ENCODE data around the gene BCCIP. TPM values are rescaled to one million over a fixed set of nuclear protein-coding genes. Genes with fewer than 3 reads are reported as not detected.

The BCCIP gene
- total RNA-seq, 2 donors from 2014 or later, result 22.5 to 49.2 TPM

DNA sequence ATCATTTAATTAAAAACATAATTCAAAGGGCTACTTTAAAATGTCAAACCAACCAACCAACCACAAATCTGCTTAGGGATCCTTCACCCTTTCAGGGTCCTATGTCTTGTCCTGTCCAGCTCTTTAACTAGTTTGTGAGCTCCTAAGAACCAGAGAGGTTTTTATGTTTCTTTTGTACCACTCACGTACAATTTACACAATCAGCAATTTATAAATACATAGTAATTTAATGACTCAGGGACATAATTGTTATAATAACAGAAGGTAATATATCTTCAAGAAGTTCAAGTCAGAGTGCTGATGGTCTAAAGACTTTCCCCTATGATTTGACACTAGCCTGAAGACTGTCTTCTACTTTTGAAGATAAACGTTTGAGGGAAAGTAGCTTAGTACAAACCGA is 41.8 kb downstream of the BCCIP start:
- Histone ChIP-seq H3K4me1 (ENCODE audit: control insufficient read depth in 1 of 2, low read depth in 2 of 2) (no peaks in the 10 kb centered on the region), H3K4me3 (no peak overlapping the region), H3K27me3 (replicated peaks; ENCODE audit: insufficient read depth) (no peaks in the 10 kb centered on the region), H3K27ac (no peak overlapping the region), H3K9me3 (no peaks in the 10 kb centered on the region), H3K36me3 (peaks cover 21% of the 10 kb centered on the region)
- TF ChIP-seq, protein P1, sequence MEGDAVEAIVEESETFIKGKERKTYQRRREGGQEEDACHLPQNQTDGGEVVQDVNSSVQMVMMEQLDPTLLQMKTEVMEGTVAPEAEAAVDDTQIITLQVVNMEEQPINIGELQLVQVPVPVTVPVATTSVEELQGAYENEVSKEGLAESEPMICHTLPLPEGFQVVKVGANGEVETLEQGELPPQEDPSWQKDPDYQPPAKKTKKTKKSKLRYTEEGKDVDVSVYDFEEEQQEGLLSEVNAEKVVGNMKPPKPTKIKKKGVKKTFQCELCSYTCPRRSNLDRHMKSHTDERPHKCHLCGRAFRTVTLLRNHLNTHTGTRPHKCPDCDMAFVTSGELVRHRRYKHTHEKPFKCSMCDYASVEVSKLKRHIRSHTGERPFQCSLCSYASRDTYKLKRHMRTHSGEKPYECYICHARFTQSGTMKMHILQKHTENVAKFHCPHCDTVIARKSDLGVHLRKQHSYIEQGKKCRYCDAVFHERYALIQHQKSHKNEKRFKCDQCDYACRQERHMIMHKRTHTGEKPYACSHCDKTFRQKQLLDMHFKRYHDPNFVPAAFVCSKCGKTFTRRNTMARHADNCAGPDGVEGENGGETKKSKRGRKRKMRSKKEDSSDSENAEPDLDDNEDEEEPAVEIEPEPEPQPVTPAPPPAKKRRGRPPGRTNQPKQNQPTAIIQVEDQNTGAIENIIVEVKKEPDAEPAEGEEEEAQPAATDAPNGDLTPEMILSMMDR (IDR thresholded peaks at IDR 0.05), result no peak
- ATAC-seq (ENCODE audit: insufficient number of reproducible peaks, low FRiP score, low read depth) (no peak), DNase-seq (ENCODE audit: low spot score) (no peak)

DNA sequence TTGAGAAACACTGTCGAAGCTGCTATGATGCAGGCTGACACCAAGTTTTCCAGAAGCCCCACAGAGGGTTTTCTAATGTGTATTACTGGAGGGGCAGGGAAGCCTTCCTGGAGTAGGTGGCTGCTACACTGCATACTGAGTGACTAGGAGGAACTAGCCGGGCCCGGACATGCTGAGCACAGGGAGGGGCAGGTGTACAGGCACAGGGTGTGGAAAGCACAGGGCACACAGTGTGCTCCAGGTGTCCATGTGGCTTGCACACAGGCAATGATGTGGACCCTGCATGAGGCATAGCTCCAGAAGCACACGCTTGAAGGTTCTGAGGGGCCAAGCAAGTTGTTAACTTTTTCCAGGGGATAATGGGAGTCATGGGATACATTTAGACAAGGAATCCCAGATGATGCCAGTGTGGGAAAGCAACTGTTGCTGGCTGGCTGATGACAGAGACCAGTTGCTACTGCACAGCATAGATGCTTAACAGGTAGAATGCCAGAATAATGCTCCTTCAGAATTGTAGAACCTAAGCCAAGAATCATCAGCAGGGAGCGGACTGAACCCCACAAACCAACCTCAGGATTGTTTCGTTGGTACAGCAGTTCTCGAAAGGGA is 43.2 kb downstream of the BCCIP start:
- peaks cover 21% of the 10 kb centered on the region for H3K36me3 ChIP-seq
- TF ChIP-seq, protein P1 (IDR thresholded peaks at IDR 0.05), result no peak
- H3K27ac ChIP-seq, result no peak overlapping the region
- DNase-seq (ENCODE audit: low spot score) (no peak), ATAC-seq (ENCODE audit: insufficient number of reproducible peaks, low FRiP score, low read depth) (no peak)
- H3K9me3 ChIP-seq, result no peaks in the 10 kb centered on the region
- H3K27me3 ChIP-seq (replicated peaks; ENCODE audit: insufficient read depth), result no peaks in the 10 kb centered on the region
- H3K4me3 ChIP-seq, result no peak overlapping the region
- H3K4me1 ChIP-seq (ENCODE audit: control insufficient read depth in 1 of 2, low read depth in 2 of 2), result no peaks in the 10 kb centered on the region

DNA sequence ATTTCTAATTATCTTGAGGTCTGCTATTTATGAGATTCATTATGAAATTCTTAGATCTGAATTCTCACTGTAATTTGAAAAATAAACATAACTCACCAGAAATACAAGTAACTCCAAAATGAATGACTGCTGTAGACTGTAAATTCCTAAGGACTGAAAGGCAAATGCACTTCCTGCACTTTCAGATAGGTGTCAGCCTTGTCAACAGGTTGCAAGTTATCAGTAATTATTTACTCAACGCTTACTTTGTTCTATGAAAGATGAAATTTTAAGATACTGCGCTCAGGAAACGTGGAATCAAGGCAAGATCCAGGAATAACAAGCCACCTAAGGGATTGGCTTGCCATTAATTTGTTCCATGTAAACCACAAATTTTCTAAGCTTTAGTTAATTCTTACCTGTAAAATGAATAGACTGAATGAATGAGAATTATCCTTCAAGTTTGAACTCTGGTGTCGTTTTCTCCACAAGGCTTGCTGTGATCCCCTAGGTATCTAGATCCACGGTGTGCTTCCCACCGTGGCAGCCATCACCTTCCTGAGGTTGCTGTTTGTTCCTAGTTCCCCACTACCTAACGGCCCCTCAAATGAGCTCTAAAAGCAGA is 45.1 kb downstream of the BCCIP start:
- Histone ChIP-seq H3K9me3 (no peaks in the 10 kb centered on the region), H3K27me3 (replicated peaks; ENCODE audit: insufficient read depth) (no peaks in the 10 kb centered on the region), H3K4me3 (no peak overlapping the region), H3K36me3 (peaks cover 21% of the 10 kb centered on the region), H3K27ac (no peak overlapping the region), H3K4me1 (ENCODE audit: control insufficient read depth in 1 of 2, low read depth in 2 of 2) (no peaks in the 10 kb centered on the region)
- ATAC-seq (ENCODE audit: insufficient number of reproducible peaks, low FRiP score, low read depth) (no peak), DNase-seq (ENCODE audit: low spot score) (no peak)
- TF ChIP-seq, protein P1 (IDR thresholded peaks at IDR 0.05), result peak; percentile 60

DNA sequence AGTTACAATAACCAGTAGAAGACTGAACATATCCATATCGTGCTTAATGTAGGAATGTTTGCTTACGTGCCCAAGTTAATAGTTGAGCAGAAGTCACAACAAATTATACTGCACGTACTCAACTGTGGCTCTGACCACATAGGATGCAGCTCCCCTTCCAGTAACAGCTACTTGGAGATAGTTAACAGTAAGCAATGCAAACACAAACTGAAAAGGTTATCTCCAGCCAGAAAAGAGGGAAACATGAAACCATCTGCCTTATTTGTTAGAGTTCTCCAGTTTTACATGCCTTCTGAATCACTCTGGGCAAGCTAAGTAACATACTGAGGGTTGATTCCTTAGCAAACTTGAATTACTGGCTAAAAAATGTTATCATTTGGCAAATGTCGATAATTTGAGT is 48.0 kb downstream of the BCCIP start:
- DNase-seq (ENCODE audit: low spot score), result no peak
- no peak for ATAC-seq (ENCODE audit: insufficient number of reproducible peaks, low FRiP score, low read depth)
- no peaks in the 10 kb centered on the region for H3K27me3 ChIP-seq (replicated peaks; ENCODE audit: insufficient read depth)
- H3K36me3 ChIP-seq, result peaks cover 7% of the 10 kb centered on the region
- H3K9me3 ChIP-seq, result peaks cover 5% of the 10 kb centered on the region
- H3K4me1 ChIP-seq (ENCODE audit: control insufficient read depth in 1 of 2, low read depth in 2 of 2), result no peaks in the 10 kb centered on the region
- TF ChIP-seq, protein P1 (IDR thresholded peaks at IDR 0.05), result no peak
- no peak overlapping the region for H3K27ac ChIP-seq
- H3K4me3 ChIP-seq, result no peak overlapping the region

DNA sequence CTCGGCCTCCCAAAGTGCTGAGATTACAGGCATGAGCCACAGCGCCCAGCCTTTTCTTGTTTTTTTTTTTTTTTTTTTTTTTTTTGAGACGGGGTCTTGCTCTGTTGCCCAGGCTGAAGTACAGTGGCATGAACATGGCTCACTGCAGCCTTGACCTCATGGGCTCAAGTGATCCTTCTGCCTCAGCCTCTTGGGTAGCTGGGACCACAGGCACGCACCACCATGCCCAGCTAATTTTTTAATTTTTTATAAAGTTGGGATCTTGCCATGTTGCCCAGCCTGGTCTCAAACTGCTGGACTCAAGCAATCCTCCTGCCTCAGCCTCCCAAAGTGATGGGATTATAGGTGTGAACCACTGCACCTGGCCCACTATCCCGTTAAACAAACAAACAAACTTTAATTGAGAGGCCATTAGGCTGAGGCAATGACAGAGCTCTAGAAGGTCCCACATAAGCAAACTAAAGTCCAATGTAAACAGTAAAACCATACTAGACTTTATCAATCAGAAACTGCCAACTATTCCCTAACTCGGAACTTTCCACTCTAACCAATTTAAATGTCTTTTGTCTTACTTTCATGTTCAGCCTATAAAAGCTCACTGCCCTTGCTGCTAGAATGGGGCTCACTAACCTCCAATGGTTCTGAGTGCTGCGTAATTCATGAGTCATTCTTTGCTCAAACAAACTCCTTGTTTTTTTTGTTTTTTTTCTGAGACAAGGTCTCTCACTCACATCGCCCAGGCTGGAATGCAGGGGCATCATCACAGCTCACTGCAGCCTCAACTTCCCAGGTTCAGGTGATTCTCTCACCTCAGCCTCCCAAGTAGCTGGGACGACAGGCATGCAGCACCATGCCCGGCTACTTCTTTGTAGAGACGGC is 55.9 kb downstream of the BCCIP start:
- Histone ChIP-seq H3K4me1 (ENCODE audit: control insufficient read depth in 1 of 2, low read depth in 2 of 2) (no peaks in the 10 kb centered on the region), H3K9me3 (peaks cover 7% of the 10 kb centered on the region), H3K4me3 (no peak overlapping the region), H3K36me3 (peaks cover 3% of the 10 kb centered on the region), H3K27me3 (replicated peaks; ENCODE audit: insufficient read depth) (no peaks in the 10 kb centered on the region), H3K27ac (no peak overlapping the region)
- DNase-seq (ENCODE audit: low spot score) (no peak), ATAC-seq (ENCODE audit: insufficient number of reproducible peaks, low FRiP score, low read depth) (no peak)
- TF ChIP-seq, protein P1 (IDR thresholded peaks at IDR 0.05), result no peak
